ENCODE results near the gene ADAMTS8.

Gene ADAMTS8

GRCh38 chr11:130389335-130389935 is 39.0 kb downstream of the ADAMTS8 start:
- Histone ChIP-seq H3K4me3 (ENCODE audit: low read length) (no peak overlapping the region), H3K9me3 (replicated peaks; ENCODE audit: insufficient read depth, low read length) (no peaks in the 10 kb centered on the region), H3K9me2 (replicated peaks; ENCODE audit: insufficient read depth, low read length) (no peaks in the 10 kb centered on the region), H3K9ac (ENCODE audit: low read length) (no peak overlapping the region), H3K4me1 (ENCODE audit: low read length) (no peaks in the 10 kb centered on the region), H4K20me1 (ENCODE audit: insufficient read depth, low read length) (no peaks in the 10 kb centered on the region), H3K27ac (ENCODE audit: low read length) (no peak overlapping the region), H3K36me3 (replicated peaks; ENCODE audit: insufficient read depth, low read length) (no peaks in the 10 kb centered on the region), H3F3A (ENCODE audit: insufficient read depth, low read length) (no peaks in the 10 kb centered on the region), H3K79me2 (ENCODE audit: low read length) (no peaks in the 10 kb centered on the region), H3K4me2 (ENCODE audit: low read depth, low read length) (no peak overlapping the region), H3K27me3 (replicated peaks; ENCODE audit: insufficient read depth, low read length) (no peaks in the 10 kb centered on the region), H2AFZ (ENCODE audit: low read length) (no peak overlapping the region)
- no peak for TF ChIP-seq EZH2phosphoT487 (IDR thresholded peaks at IDR 0.05; ENCODE audit: low read length)
- no peak for TF ChIP-seq CTCF (IDR thresholded peaks at IDR 0.05; ENCODE audit: low read length)
- no peak for TF ChIP-seq EZH2 (optimal IDR thresholded peaks at IDR 0.05; ENCODE audit: low read depth, low read length)
- no peak for DNase-seq

- no peaks in the 10 kb centered on the region for H3K4me1 ChIP-seq (ENCODE audit: low read length)
Measured at GRCh38 chr11:130388607-130389205, 39.7 kb downstream of the ADAMTS8 start.

GRCh38 chr11:130386056-130386455 is 42.4 kb downstream of the ADAMTS8 start:
- H2AFZ ChIP-seq (ENCODE audit: low read length), result no peak overlapping the region
- no peaks in the 10 kb centered on the region for H3F3A ChIP-seq (ENCODE audit: insufficient read depth, low read length)
- no peaks in the 10 kb centered on the region for H3K4me1 ChIP-seq (ENCODE audit: low read length)
- no peak for DNase-seq
- H4K20me1 ChIP-seq (ENCODE audit: insufficient read depth, low read length), result no peaks in the 10 kb centered on the region
- TF ChIP-seq EZH2phosphoT487 (IDR thresholded peaks at IDR 0.05; ENCODE audit: low read length) (no peak), EZH2 (optimal IDR thresholded peaks at IDR 0.05; ENCODE audit: low read depth, low read length) (no peak), CTCF (IDR thresholded peaks at IDR 0.05; ENCODE audit: low read length) (no peak)
- H3K27ac ChIP-seq (ENCODE audit: low read length), result no peak overlapping the region
- no peaks in the 10 kb centered on the region for H3K9me3 ChIP-seq (replicated peaks; ENCODE audit: insufficient read depth, low read length)
- H3K4me2 ChIP-seq (ENCODE audit: low read depth, low read length), result no peak overlapping the region
- no peaks in the 10 kb centered on the region for H3K79me2 ChIP-seq (ENCODE audit: low read length)
- no peaks in the 10 kb centered on the region for H3K36me3 ChIP-seq (replicated peaks; ENCODE audit: insufficient read depth, low read length)
- no peak overlapping the region for H3K4me3 ChIP-seq (ENCODE audit: low read length)
- no peak overlapping the region for H3K9ac ChIP-seq (ENCODE audit: low read length)
- no peaks in the 10 kb centered on the region for H3K9me2 ChIP-seq (replicated peaks; ENCODE audit: insufficient read depth, low read length)
- H3K27me3 ChIP-seq (replicated peaks; ENCODE audit: insufficient read depth, low read length), result no peaks in the 10 kb centered on the region

More at GRCh38 chr11:130388607-130389205, 39.7 kb downstream of the ADAMTS8 start:
- no peak overlapping the region for H3K9ac ChIP-seq (ENCODE audit: low read length)
- no peaks in the 10 kb centered on the region for H3K9me2 ChIP-seq (replicated peaks; ENCODE audit: insufficient read depth, low read length)
- no peak overlapping the region for H3K4me2 ChIP-seq (ENCODE audit: low read depth, low read length)
- no peak overlapping the region for H2AFZ ChIP-seq (ENCODE audit: low read length)
- DNase-seq, result no peak
- no peaks in the 10 kb centered on the region for H3F3A ChIP-seq (ENCODE audit: insufficient read depth, low read length)
- no peak overlapping the region for H3K4me3 ChIP-seq (ENCODE audit: low read length)
- no peaks in the 10 kb centered on the region for H3K9me3 ChIP-seq (replicated peaks; ENCODE audit: insufficient read depth, low read length)
- H3K27ac ChIP-seq (ENCODE audit: low read length), result no peak overlapping the region
- no peaks in the 10 kb centered on the region for H3K79me2 ChIP-seq (ENCODE audit: low read length)
- no peaks in the 10 kb centered on the region for H3K27me3 ChIP-seq (replicated peaks; ENCODE audit: insufficient read depth, low read length)
- TF ChIP-seq EZH2phosphoT487 (IDR thresholded peaks at IDR 0.05; ENCODE audit: low read length), result no peak
- no peak for TF ChIP-seq CTCF (IDR thresholded peaks at IDR 0.05; ENCODE audit: low read length)
- no peak for TF ChIP-seq EZH2 (optimal IDR thresholded peaks at IDR 0.05; ENCODE audit: low read depth, low read length)
- no peaks in the 10 kb centered on the region for H3K36me3 ChIP-seq (replicated peaks; ENCODE audit: insufficient read depth, low read length)
- H4K20me1 ChIP-seq (ENCODE audit: insufficient read depth, low read length), result no peaks in the 10 kb centered on the region

Data from MM.1S (cell line).